ENCODE data around the gene TRIM10.

GRCh38 chr6:30206152-30206551 is 45.1 kb upstream of the TRIM10 start:
- TF ChIP-seq POLR2A (IDR thresholded peaks at IDR 0.05; ENCODE audit: low read depth) (no peak), POLR2AphosphoS5 (IDR thresholded peaks at IDR 0.05) (no peak)
